Measurements from ENCODE around the gene NOXO1. TPM values are rescaled to one million over a fixed set of nuclear protein-coding genes. Genes with fewer than 3 reads are reported as not detected.

The NOXO1 gene
- polyA plus RNA-seq, 1 donor from 2014 or later = 8.5 TPM

DNA sequence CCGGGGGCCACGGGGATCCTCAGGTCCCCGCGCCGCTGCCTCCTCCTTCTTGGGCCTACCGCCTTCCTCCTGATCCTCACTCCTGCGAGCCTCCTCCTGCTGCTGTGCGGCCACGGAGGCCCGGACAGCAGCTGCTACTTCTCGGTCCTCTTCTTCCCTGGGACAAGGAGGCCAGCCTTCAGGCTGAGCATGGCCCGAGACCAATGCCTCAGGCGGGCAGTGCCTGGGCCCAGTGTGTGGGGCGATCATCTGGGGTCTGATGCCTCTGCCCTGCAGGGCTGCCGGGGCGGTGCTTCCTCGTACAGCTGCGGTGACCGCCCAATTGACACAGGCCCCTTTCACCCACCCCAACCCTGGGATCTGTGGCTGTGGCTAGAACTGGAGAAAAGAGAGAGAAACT, 19.8 kb upstream of the NOXO1 start:
- no peak overlapping the region for H3K9ac ChIP-seq (ENCODE audit: low read length)
- no peaks in the 10 kb centered on the region for H3F3A ChIP-seq (ENCODE audit: insufficient read depth, low read length, poor library complexity, severe bottlenecking)
- H3K36me3 ChIP-seq (ENCODE audit: insufficient read depth, low read length) = no peaks in the 10 kb centered on the region
- peaks cover 7% of the 10 kb centered on the region for H3K79me2 ChIP-seq (replicated peaks; ENCODE audit: insufficient read depth, low read length)
- TF ChIP-seq MXI1 (conservative IDR thresholded peaks at IDR 0.05; ENCODE audit: poor library complexity, severe bottlenecking) (no peak), TAF1 (IDR thresholded peaks at IDR 0.05; ENCODE audit: low read depth) (no peak), EP300 (conservative IDR thresholded peaks at IDR 0.05; ENCODE audit: poor library complexity, severe bottlenecking) (no peak), RAD21 (conservative IDR thresholded peaks at IDR 0.05) (no peak), CTCF (IDR thresholded peaks at IDR 0.05; ENCODE audit: poor library complexity, severe bottlenecking) (no peak), REST (IDR thresholded peaks at IDR 0.05; ENCODE audit: borderline replicate concordance) (no peak), EZH2 (IDR thresholded peaks at IDR 0.05; ENCODE audit: borderline replicate concordance, insufficient read depth, low read length, poor library complexity, severe bottlenecking) (no peak), SMC3 (conservative IDR thresholded peaks at IDR 0.05; ENCODE audit: poor library complexity) (no peak), POLR2AphosphoS5 (IDR thresholded peaks at IDR 0.05) (no peak)
- no peaks in the 10 kb centered on the region for H4K20me1 ChIP-seq (ENCODE audit: insufficient read depth)
- no peak overlapping the region for H3K27ac ChIP-seq (ENCODE audit: low read length)
- no peaks in the 10 kb centered on the region for H3K27me3 ChIP-seq (ENCODE audit: insufficient read depth, low read depth, low read length)
- H2AFZ ChIP-seq (ENCODE audit: low read depth, low read length) = no peak overlapping the region
- no peak overlapping the region for H3K4me2 ChIP-seq (ENCODE audit: low read length)
- H3K9me3 ChIP-seq (ENCODE audit: low read length) = no peaks in the 10 kb centered on the region
- no peaks in the 10 kb centered on the region for H3K9me2 ChIP-seq (ENCODE audit: insufficient read depth, low read length)
- H3K4me3 ChIP-seq (ENCODE audit: low read length) = no peak overlapping the region

DNA sequence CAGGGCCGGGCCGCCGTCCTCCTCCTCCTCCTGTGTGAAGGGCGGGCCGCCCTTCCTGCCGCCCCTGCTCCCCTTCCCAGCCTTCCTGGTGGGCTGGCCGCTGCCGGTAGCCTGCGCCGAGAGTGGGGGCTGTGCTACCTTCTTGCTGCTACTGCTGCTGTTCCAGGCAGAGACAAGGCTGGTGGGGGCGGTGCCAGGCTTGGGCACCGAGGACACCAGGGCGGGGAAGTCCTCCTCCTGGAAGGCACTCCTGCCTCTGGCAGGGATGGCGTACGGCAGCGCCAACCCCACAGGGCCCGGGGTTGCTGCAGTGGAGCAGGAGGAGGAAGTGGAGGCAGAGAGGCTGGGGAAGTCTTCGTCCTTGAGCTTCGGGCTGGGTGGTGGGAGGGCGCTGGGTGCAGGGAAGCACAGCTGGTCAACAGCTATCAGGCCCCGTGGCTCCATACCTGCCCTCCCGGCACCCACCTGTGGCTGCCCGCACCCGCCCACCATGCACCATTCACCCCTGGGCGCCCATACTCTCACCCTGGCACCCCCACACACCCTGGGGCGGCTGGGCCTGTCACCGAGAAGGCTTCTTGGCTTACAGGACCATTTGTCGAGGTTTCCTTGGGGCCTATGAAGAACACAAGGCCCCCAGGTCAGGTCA, 18.7 kb upstream of the NOXO1 start:
- H2AFZ ChIP-seq (ENCODE audit: low read depth, low read length) = no peak overlapping the region
- no peaks in the 10 kb centered on the region for H3F3A ChIP-seq (ENCODE audit: insufficient read depth, low read length, poor library complexity, severe bottlenecking)
- H3K4me2 ChIP-seq (ENCODE audit: low read length) = no peak overlapping the region
- no peak overlapping the region for H3K27ac ChIP-seq (ENCODE audit: low read length)
- no peaks in the 10 kb centered on the region for H3K36me3 ChIP-seq (ENCODE audit: insufficient read depth, low read length)
- no peaks in the 10 kb centered on the region for H4K20me1 ChIP-seq (ENCODE audit: insufficient read depth)
- H3K9me3 ChIP-seq (ENCODE audit: low read length) = no peaks in the 10 kb centered on the region
- no peak for TF ChIP-seq CTCF (IDR thresholded peaks at IDR 0.05; ENCODE audit: poor library complexity, severe bottlenecking)
- no peak for TF ChIP-seq EP300 (conservative IDR thresholded peaks at IDR 0.05; ENCODE audit: poor library complexity, severe bottlenecking)
- TF ChIP-seq RAD21 (conservative IDR thresholded peaks at IDR 0.05) = no peak
- TF ChIP-seq TAF1 (IDR thresholded peaks at IDR 0.05; ENCODE audit: low read depth) = no peak
- no peak for TF ChIP-seq EZH2 (IDR thresholded peaks at IDR 0.05; ENCODE audit: borderline replicate concordance, insufficient read depth, low read length, poor library complexity, severe bottlenecking)
- TF ChIP-seq MXI1 (conservative IDR thresholded peaks at IDR 0.05; ENCODE audit: poor library complexity, severe bottlenecking) = no peak
- no peak for TF ChIP-seq POLR2AphosphoS5 (IDR thresholded peaks at IDR 0.05)
- no peak for TF ChIP-seq REST (IDR thresholded peaks at IDR 0.05; ENCODE audit: borderline replicate concordance)
- TF ChIP-seq SMC3 (conservative IDR thresholded peaks at IDR 0.05; ENCODE audit: poor library complexity) = no peak
- H3K27me3 ChIP-seq (ENCODE audit: insufficient read depth, low read depth, low read length) = no peaks in the 10 kb centered on the region
- no peak overlapping the region for H3K9ac ChIP-seq (ENCODE audit: low read length)
- H3K4me3 ChIP-seq (ENCODE audit: low read length) = no peak overlapping the region
- no peaks in the 10 kb centered on the region for H3K79me2 ChIP-seq (replicated peaks; ENCODE audit: insufficient read depth, low read length)
- H3K9me2 ChIP-seq (ENCODE audit: insufficient read depth, low read length) = no peaks in the 10 kb centered on the region

All from neural cell (in vitro differentiated cells).